RWPE2 (cell line): Measurements from ENCODE around the gene DMD.

Source experiments
- ATAC-seq: fragments of 200-7000 bp; cut with Tn5 transposase; 3 replicates; pipeline ENCODE4 v1.9.1; 2021; ENCODE audit warnings: low read depth
- DNase-seq: peaks from one replicate; pipeline ENCODE4 v3.0.0-alpha.2; 2020; ENCODE audit warnings: low spot score
- H3K27ac ChIP-seq: fragments of 450-650 bp; 2 replicates; pipeline ENCODE4 v1.5.1; 2017; ENCODE audit warnings: mild to moderate bottlenecking; ENCODE audit not compliant: poor library complexity, severe bottlenecking
- H3K27me3 ChIP-seq: fragments of 250-450 bp; sonication (Bioruptor Pico); 2 replicates; pipeline ENCODE4 v1.5.1; 2021; ENCODE audit warnings: mild to moderate bottlenecking, moderate library complexity; ENCODE audit not compliant: insufficient read depth, poor library complexity, severe bottlenecking
- H3K36me3 ChIP-seq: fragments of 250-450 bp; sonication (Bioruptor Pico); 2 replicates; pipeline ENCODE4 v1.5.1; 2020; ENCODE audit warnings: low read depth, mild to moderate bottlenecking, moderate library complexity
- H3K4me1 ChIP-seq: fragments of 250-450 bp; sonication (Bioruptor Pico); 2 replicates; pipeline ENCODE4 v1.5.1; 2021; ENCODE audit warnings: mild to moderate bottlenecking, moderate library complexity; ENCODE audit not compliant: insufficient read depth, poor library complexity, severe bottlenecking
- H3K4me3 ChIP-seq: fragments of 250-450 bp; sonication (Bioruptor Pico); 2 replicates; pipeline ENCODE4 v1.5.1; 2021; ENCODE audit warnings: mild to moderate bottlenecking, moderate library complexity; ENCODE audit not compliant: severe bottlenecking
- H3K9me3 ChIP-seq: fragments of 250-450 bp; sonication (Bioruptor Pico); 2 replicates; pipeline ENCODE4 v1.5.1; 2021; ENCODE audit warnings: mild to moderate bottlenecking, moderate library complexity; ENCODE audit not compliant: severe bottlenecking
- TF ChIP-seq, protein P1 (sequence below): fragments of 450-650 bp; IDR thresholded peaks from one replicate; pipeline ENCODE4 v1.5.1; 2017; ENCODE audit warnings: mild to moderate bottlenecking, moderate library complexity; ENCODE audit not compliant: poor library complexity, severe bottlenecking

The DMD gene

DNA sequence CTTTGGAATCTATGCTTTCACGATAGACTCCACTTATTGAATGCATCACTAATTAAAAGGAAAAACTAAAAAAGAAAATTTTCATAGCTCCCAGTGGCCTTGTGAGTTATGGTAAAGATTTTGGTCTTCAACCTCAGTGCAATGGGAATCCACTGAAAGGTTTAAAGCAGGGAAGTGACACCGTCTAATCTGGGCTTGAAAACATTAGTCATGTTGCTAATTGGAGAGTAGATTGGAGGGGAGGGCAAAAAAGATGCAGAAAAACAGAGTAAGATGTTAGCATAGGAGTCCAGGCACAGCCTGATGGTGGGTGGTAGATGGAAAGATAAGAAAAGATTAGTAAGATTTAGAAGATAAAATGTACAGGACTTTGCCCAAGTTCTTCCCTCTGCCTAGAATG, 1506.4 kb downstream of the DMD start:
- Histone ChIP-seq H3K9me3 (no peaks in the 10 kb centered on the region), H3K4me1 (no peaks in the 10 kb centered on the region), H3K27ac (no peak overlapping the region), H3K4me3 (no peak overlapping the region), H3K27me3 (no peaks in the 10 kb centered on the region), H3K36me3 (no peaks in the 10 kb centered on the region)
- ATAC-seq (no peak), DNase-seq (no peak)
- TF ChIP-seq, protein P1, sequence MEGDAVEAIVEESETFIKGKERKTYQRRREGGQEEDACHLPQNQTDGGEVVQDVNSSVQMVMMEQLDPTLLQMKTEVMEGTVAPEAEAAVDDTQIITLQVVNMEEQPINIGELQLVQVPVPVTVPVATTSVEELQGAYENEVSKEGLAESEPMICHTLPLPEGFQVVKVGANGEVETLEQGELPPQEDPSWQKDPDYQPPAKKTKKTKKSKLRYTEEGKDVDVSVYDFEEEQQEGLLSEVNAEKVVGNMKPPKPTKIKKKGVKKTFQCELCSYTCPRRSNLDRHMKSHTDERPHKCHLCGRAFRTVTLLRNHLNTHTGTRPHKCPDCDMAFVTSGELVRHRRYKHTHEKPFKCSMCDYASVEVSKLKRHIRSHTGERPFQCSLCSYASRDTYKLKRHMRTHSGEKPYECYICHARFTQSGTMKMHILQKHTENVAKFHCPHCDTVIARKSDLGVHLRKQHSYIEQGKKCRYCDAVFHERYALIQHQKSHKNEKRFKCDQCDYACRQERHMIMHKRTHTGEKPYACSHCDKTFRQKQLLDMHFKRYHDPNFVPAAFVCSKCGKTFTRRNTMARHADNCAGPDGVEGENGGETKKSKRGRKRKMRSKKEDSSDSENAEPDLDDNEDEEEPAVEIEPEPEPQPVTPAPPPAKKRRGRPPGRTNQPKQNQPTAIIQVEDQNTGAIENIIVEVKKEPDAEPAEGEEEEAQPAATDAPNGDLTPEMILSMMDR: no peak

- no peaks in the 10 kb centered on the region for H3K9me3 ChIP-seq
Measured at GRCh38 chrX:31702222-31702621, 1509.1 kb downstream of the DMD start.

DNA sequence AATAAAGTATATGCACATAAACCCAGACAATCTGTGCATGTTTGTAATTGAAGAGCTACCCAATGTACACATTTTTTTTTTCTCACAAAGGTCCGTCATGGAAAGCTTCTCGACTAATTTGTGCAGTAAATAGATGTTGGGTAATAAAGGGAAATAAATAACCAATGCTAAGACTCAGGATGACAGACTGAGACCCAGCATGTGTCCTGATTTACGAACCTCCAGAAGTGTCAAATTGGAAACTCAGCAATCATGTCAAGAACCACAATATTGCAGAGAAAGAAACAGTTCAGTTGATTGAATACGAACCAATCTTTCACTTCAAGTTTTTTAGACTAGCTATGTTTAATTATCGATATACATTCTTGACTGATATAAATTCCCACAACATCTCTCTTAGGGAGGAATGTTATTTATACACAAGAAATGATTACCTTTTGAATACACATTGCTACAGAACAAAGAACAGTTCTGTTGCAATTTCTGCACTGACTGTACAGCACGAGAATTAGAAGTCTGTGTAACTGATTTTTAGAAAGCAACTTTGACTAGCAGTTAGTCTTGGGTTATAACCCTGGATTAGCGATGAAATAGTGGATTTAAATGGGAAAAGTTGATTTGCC, 1513.9 kb downstream of the DMD start:
- H3K27me3 ChIP-seq: no peaks in the 10 kb centered on the region
- H3K4me3 ChIP-seq: no peak overlapping the region
- no peaks in the 10 kb centered on the region for H3K4me1 ChIP-seq
- no peaks in the 10 kb centered on the region for H3K9me3 ChIP-seq
- TF ChIP-seq, protein P1: no peak
- ATAC-seq: no peak
- no peaks in the 10 kb centered on the region for H3K36me3 ChIP-seq
- H3K27ac ChIP-seq: no peak overlapping the region
- DNase-seq: no peak

More at GRCh38 chrX:31702222-31702621, 1509.1 kb downstream of the DMD start:
- Histone ChIP-seq H3K27me3 (no peaks in the 10 kb centered on the region), H3K36me3 (no peaks in the 10 kb centered on the region), H3K4me3 (no peak overlapping the region), H3K4me1 (no peaks in the 10 kb centered on the region), H3K27ac (no peak overlapping the region)
- DNase-seq (no peak), ATAC-seq (no peak)
- TF ChIP-seq, protein P1: no peak

DNA sequence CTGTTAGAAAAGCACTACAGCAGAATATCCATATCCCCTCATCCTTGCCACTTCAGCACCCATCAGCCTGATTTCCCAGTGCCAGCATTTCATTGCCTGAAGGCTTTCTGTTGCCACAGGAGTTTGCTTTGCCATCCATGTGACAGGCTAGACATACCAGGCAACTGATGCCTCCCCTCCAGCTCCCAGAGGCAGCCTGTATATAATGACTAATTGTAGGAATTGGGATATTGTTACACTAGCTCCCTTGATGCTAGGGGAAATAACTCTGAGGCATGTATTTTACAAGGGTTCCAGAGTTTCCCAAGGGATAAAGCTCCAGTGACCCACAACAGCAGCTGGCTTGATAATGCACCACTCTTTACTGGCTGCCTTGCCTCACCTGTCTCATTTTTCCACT, 1531.5 kb downstream of the DMD start:
- H3K36me3 ChIP-seq: no peaks in the 10 kb centered on the region
- H3K4me1 ChIP-seq: no peaks in the 10 kb centered on the region
- H3K27me3 ChIP-seq: no peaks in the 10 kb centered on the region
- H3K4me3 ChIP-seq: no peak overlapping the region
- no peak for ATAC-seq
- H3K9me3 ChIP-seq: no peaks in the 10 kb centered on the region
- DNase-seq: no peak
- TF ChIP-seq, protein P1: no peak
- H3K27ac ChIP-seq: no peak overlapping the region

- TF ChIP-seq, protein P1: no peak
- Histone ChIP-seq H3K4me3 (no peak overlapping the region), H3K27me3 (no peaks in the 10 kb centered on the region), H3K27ac (no peak overlapping the region), H3K9me3 (no peaks in the 10 kb centered on the region), H3K36me3 (no peaks in the 10 kb centered on the region), H3K4me1 (no peaks in the 10 kb centered on the region)
- ATAC-seq (no peak), DNase-seq (no peak)
Measured at GRCh38 chrX:31670245-31670644, 1541.1 kb downstream of the DMD start.
